Stimulated activated CD4-positive, alpha-beta T cell treated with anti-CD3 and anti-CD28 coated beads, Interleukin-4, amount 100 ng/mL, for 1 hour (primary cell): ENCODE results near the gene KCNG2.

Experiments used
- DNase-seq: peaks from one replicate; pipeline ENCODE4 v3.0.0-alpha.2; 2020

Gene KCNG2

GRCh38 chr18:79769698-79770500, 27.8 kb upstream of the KCNG2 start:
- DNase-seq: no peak

- DNase-seq: no peak
Observed at GRCh38 chr18:79770501-79770815, 27.3 kb upstream of the KCNG2 start.

GRCh38 chr18:79770826-79771225, 26.9 kb upstream of the KCNG2 start:
- DNase-seq: no peak

GRCh38 chr18:79771446-79772107, 26.2 kb upstream of the KCNG2 start:
- no peak for DNase-seq

- DNase-seq: no peak
Observed at GRCh38 chr18:79772108-79772864, 25.5 kb upstream of the KCNG2 start.

- no peak for DNase-seq
Observed at GRCh38 chr18:79772865-79773696, 24.7 kb upstream of the KCNG2 start.

- DNase-seq: no peak
Observed at GRCh38 chr18:79774111-79774510, 23.6 kb upstream of the KCNG2 start.

GRCh38 chr18:79775441-79776221, 22.1 kb upstream of the KCNG2 start:
- no peak for DNase-seq

GRCh38 chr18:79776674-79777073, 21.1 kb upstream of the KCNG2 start:
- no peak for DNase-seq

- DNase-seq: no peak
Observed at GRCh38 chr18:79778291-79778791, 19.4 kb upstream of the KCNG2 start.

- no peak for DNase-seq
Observed at GRCh38 chr18:79779021-79779699, 18.6 kb upstream of the KCNG2 start.

- no peak for DNase-seq
Observed at GRCh38 chr18:79779700-79780190, 18.0 kb upstream of the KCNG2 start.

GRCh38 chr18:79780547-79780946, 17.2 kb upstream of the KCNG2 start:
- DNase-seq: no peak

- DNase-seq: no peak
Observed at GRCh38 chr18:79781331-79781941, 16.3 kb upstream of the KCNG2 start.

GRCh38 chr18:79782566-79783308, 15.0 kb upstream of the KCNG2 start:
- no peak for DNase-seq

GRCh38 chr18:79784071-79784913, 13.4 kb upstream of the KCNG2 start:
- DNase-seq: no peak

GRCh38 chr18:79784965-79785770, 12.6 kb upstream of the KCNG2 start:
- DNase-seq: no peak

- DNase-seq: no peak
Observed at GRCh38 chr18:79785831-79786230, 11.9 kb upstream of the KCNG2 start.
